A549 (cell line): Measurements from ENCODE around the gene PDGFD.

ENCODE experiments used
- CHD4 ChIP-seq: fragments of 200-600 bp; sonication (generic); IDR thresholded peaks from 2 replicates; pipeline ENCODE4 v1.6.1; 2016; ENCODE audit warnings: antibody characterized with exemption, mild to moderate bottlenecking, borderline replicate concordance
- TP53 ChIP-seq: fragments of 250-450 bp; sonication (Bioruptor Pico); IDR thresholded peaks from 2 replicates; pipeline ENCODE4 v1.5.0; 2021; ENCODE audit warnings: mild to moderate bottlenecking, moderate library complexity
- TF ChIP-seq, protein P1 (sequence below): fragments of 450-650 bp; IDR thresholded peaks from 2 replicates; pipeline ENCODE4 v1.6.1; 2014; ENCODE audit warnings: antibody characterized with exemption
- TF ChIP-seq, protein P2 (sequence below): fragments of >200 bp; sonication (Bioruptor Twin); formaldehyde crosslinking; IDR thresholded peaks from 3 replicates; pipeline ENCODE4 v1.5.1; 2016

- TF ChIP-seq TP53 (CRISPR knock-in tag) (no peak), CHD4 (no peak)
- TF ChIP-seq, protein P1, sequence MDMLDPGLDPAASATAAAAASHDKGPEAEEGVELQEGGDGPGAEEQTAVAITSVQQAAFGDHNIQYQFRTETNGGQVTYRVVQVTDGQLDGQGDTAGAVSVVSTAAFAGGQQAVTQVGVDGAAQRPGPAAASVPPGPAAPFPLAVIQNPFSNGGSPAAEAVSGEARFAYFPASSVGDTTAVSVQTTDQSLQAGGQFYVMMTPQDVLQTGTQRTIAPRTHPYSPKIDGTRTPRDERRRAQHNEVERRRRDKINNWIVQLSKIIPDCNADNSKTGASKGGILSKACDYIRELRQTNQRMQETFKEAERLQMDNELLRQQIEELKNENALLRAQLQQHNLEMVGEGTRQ = no peak
- TF ChIP-seq, protein P2, sequence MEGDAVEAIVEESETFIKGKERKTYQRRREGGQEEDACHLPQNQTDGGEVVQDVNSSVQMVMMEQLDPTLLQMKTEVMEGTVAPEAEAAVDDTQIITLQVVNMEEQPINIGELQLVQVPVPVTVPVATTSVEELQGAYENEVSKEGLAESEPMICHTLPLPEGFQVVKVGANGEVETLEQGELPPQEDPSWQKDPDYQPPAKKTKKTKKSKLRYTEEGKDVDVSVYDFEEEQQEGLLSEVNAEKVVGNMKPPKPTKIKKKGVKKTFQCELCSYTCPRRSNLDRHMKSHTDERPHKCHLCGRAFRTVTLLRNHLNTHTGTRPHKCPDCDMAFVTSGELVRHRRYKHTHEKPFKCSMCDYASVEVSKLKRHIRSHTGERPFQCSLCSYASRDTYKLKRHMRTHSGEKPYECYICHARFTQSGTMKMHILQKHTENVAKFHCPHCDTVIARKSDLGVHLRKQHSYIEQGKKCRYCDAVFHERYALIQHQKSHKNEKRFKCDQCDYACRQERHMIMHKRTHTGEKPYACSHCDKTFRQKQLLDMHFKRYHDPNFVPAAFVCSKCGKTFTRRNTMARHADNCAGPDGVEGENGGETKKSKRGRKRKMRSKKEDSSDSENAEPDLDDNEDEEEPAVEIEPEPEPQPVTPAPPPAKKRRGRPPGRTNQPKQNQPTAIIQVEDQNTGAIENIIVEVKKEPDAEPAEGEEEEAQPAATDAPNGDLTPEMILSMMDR = no peak
Observed at GRCh38 chr11:104169091-104169490, 5.1 kb upstream of the PDGFD start.
